ENCODE data around the gene PNPLA3. TPM values are rescaled to one million over a fixed set of nuclear protein-coding genes. Genes with fewer than 3 reads are reported as not detected.

The PNPLA3 gene
- total RNA-seq, 1 experiment from 2014 or later = 0.36 TPM

DNA sequence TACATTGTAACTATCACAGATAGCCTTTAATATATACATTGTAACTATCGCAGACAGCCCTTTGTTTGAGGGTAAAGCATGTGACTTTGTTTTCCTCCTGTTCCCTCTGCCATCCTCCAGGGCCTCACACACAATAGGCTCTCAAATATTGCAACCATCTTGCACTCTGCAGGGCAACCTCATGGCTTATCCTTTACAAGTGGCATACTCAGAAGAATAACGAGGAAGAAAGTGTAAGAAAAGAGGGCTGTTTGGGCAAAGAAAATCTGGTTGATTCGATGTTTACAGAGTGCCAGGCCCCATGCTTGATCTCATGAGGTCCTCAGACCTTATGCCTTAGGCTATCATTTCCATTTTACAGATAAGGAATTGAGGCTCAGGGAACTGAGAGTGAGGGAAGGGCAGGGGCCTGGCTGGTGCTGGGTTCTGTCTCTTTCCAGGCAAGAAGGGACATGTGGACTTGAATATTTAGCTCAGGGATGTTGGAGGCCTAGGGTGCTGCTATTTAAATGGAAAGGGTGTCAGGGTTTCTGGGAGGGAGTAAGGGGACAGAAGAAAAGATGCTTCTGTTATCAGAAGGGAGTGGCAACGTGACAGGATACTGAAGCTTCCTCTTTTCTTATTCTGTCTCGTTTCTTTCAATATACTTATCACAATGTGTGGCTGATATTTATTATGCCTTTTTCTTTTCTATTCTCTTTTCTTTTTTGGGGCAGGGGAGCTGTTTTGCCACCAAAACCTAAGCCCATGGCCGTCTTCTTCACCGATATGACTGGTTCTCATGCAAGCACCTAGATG lies 30.6 kb downstream of the PNPLA3 start:
- H3F3A ChIP-seq (ENCODE audit: low read length, unreplicated experiment) = no peaks in the 10 kb centered on the region
- no peaks in the 10 kb centered on the region for H3K9me3 ChIP-seq (ENCODE audit: low read length)
- no TSS peak for BruUV-seq (replicated peaks)
- H4K20me1 ChIP-seq (ENCODE audit: low read length) = no peaks in the 10 kb centered on the region
- H3K79me2 ChIP-seq (ENCODE audit: low read length) = peaks cover 50% of the 10 kb centered on the region
- ATAC-seq (no peak), DNase-seq (no peak)
- intact Hi-C loops (cut with micrococcal nuclease) = no loop called here
- no peaks in the 10 kb centered on the region for H3K9me2 ChIP-seq (replicated peaks; ENCODE audit: low read length)
- peak overlapping the region; percentile 84; the same call in 1 of the 2 replicates for H2AFZ ChIP-seq (ENCODE audit: low read length)
- no peaks in the 10 kb centered on the region for H3K36me3 ChIP-seq (ENCODE audit: low read depth, low read length)
- CTCF ChIA-PET = no interaction called here
- H3K4me1 ChIP-seq (ENCODE audit: insufficient read depth, low read length) = peaks cover 27% of the 10 kb centered on the region
- peak overlapping the region; percentile 99 for H3K4me2 ChIP-seq (ENCODE audit: low read length)
- TF ChIP-seq EZH2 (IDR thresholded peaks at IDR 0.05; ENCODE audit: low read length, unreplicated experiment) (no peak), EZH2phosphoT487 (IDR thresholded peaks at IDR 0.05; ENCODE audit: borderline replicate concordance, low read length) (no peak)
- TF ChIP-seq, protein P1, sequence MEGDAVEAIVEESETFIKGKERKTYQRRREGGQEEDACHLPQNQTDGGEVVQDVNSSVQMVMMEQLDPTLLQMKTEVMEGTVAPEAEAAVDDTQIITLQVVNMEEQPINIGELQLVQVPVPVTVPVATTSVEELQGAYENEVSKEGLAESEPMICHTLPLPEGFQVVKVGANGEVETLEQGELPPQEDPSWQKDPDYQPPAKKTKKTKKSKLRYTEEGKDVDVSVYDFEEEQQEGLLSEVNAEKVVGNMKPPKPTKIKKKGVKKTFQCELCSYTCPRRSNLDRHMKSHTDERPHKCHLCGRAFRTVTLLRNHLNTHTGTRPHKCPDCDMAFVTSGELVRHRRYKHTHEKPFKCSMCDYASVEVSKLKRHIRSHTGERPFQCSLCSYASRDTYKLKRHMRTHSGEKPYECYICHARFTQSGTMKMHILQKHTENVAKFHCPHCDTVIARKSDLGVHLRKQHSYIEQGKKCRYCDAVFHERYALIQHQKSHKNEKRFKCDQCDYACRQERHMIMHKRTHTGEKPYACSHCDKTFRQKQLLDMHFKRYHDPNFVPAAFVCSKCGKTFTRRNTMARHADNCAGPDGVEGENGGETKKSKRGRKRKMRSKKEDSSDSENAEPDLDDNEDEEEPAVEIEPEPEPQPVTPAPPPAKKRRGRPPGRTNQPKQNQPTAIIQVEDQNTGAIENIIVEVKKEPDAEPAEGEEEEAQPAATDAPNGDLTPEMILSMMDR (conservative IDR thresholded peaks at IDR 0.05; ENCODE audit: low read depth, low read length) = no peak
- H3K27ac ChIP-seq (ENCODE audit: low read length) = no peak overlapping the region
- POLR2A ChIA-PET (ENCODE audit: unreplicated experiment) = no interaction called here
- no peaks in the 10 kb centered on the region for H3K27me3 ChIP-seq (ENCODE audit: low read length)
- peak overlapping the region; percentile 91 for H3K4me3 ChIP-seq (ENCODE audit: low read length)
- peak overlapping the region; percentile 95 for H3K9ac ChIP-seq (ENCODE audit: low read length)

DNA sequence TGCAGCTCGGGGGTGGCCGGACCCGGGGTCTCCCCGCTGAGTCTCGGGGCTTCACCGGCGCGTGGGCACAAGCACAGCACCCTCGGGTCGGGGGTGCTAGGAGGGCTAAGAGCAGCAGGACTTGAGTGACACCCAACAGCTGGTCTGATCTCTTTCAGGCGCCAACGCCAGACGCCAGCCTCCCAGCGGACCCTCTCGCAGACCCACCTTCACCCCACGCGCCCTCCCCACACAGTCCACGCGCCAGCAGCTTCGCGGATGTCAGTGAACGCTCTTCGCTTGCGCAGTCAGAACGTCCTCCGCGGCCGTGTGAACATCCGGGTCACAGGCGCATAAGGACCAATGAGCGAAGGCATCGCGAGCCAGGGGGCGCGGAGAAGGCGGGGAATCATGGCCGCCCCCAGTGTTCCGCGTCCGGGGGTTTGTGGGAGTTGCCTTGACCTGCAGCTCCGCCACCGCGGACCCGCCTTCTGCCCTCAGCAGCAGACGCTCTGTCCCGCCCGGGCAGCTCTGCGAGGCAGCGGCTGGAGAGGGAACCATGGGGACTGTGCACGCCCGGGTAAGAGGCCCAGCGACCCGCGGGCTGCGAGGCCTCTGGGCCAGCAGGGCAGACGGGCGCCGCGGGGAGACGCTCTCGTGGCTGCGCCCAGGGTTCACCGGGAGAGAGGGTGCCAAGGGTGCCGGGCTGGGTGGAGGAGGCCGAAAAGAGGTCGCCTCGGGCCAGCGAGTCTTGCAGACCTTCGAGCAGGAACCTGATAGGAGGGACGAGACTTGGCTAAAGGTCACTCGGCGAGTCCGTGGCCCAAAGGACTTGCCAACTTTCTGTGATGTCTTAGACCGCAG lies 31.7 kb downstream of the PNPLA3 start, which contains the start of gene SAMM50:
SAMM50 (plus strand) TSS at position 403 of the 843 bp plus-strand sequence; CDS start at position 539, 136 bp downstream.
- TF ChIP-seq EZH2phosphoT487 (IDR thresholded peaks at IDR 0.05; ENCODE audit: borderline replicate concordance, low read length) (no peak), EZH2 (IDR thresholded peaks at IDR 0.05; ENCODE audit: low read length, unreplicated experiment) (no peak)
- TF ChIP-seq, protein P1 (conservative IDR thresholded peaks at IDR 0.05; ENCODE audit: low read depth, low read length) = no peak
- Histone ChIP-seq H4K20me1 (ENCODE audit: low read length) (no peaks in the 10 kb centered on the region), H3K27me3 (ENCODE audit: low read length) (no peaks in the 10 kb centered on the region), H3K9ac (ENCODE audit: low read length) (peak within 1 kb of the TSS; percentile 95), H3F3A (ENCODE audit: low read length, unreplicated experiment) (no peaks in the 10 kb centered on the region), H2AFZ (ENCODE audit: low read length) (peak within 1 kb of the TSS; percentile 84), H3K27ac (ENCODE audit: low read length) (peak within 1 kb of the TSS; percentile 83), H3K79me2 (ENCODE audit: low read length) (peaks cover 61% of the 10 kb centered on the region), H3K4me2 (ENCODE audit: low read length) (peak within 1 kb of the TSS; percentile 99), H3K4me1 (ENCODE audit: insufficient read depth, low read length) (peaks cover 27% of the 10 kb centered on the region), H3K36me3 (ENCODE audit: low read depth, low read length) (no peaks in the 10 kb centered on the region; the same call in 1 of the 2 replicates), H3K4me3 (ENCODE audit: low read length) (peak within 1 kb of the TSS; percentile 91), H3K9me2 (replicated peaks; ENCODE audit: low read length) (no peaks in the 10 kb centered on the region), H3K9me3 (ENCODE audit: low read length) (no peaks in the 10 kb centered on the region)
- POLR2A ChIA-PET (ENCODE audit: unreplicated experiment) = no interaction called here
- CTCF ChIA-PET = interaction anchor here (0.6 kb wide), 1 partner anchor 381 kb away, joined by 3 read pairs; no protein-coding TSS in a partner anchor
- peak; percentile 95 for ATAC-seq
- peak; percentile 80 for DNase-seq
- intact Hi-C loops (cut with micrococcal nuclease) = no loop called here
- no TSS peak for BruUV-seq (replicated peaks)
